HepG2 (cell line): Measurements from ENCODE around the gene CAVIN3. TPM values are rescaled to one million over a fixed set of nuclear protein-coding genes. Genes with fewer than 3 reads are reported as not detected.

Experiments
- ATF7 ChIP-seq, 2 experiments: fragments of 450-650 bp in 1 of 2; sonication (generic) in 1 of 2; formaldehyde crosslinking in 1 of 2; IDR thresholded peaks; 2 replicates each; pipeline versions ENCODE4 v1.4.0 to v1.6.1; 2016 to 2020; ENCODE audit warnings: antibody characterized with exemption in 1 of 2, mild to moderate bottlenecking in 1 of 2, missing genetic modification reagents in 1 of 2
- FUBP1 ChIP-seq: sonication (generic); formaldehyde crosslinking; IDR thresholded peaks from 2 replicates; pipeline ENCODE4 v1.5.1; 2020; ENCODE audit warnings: missing genetic modification reagents, mild to moderate bottlenecking, borderline replicate concordance
- GABPA ChIP-seq, 2 experiments: IDR thresholded peaks; 2 replicates each; pipeline ENCODE4 v1.6.1; 2011 to 2016; ENCODE audit warnings: low read depth in 2 of 2, low read length in 1 of 2, missing biosample characterization in 1 of 2, missing genetic modification characterization in 1 of 2
- JUN ChIP-seq: sonication (generic); formaldehyde crosslinking; IDR thresholded peaks from 2 replicates; pipeline ENCODE4 v1.4.0; 2020; ENCODE audit warnings: mild to moderate bottlenecking, missing genetic modification reagents
- KLF6 ChIP-seq: IDR thresholded peaks from 2 replicates; pipeline ENCODE4 v1.8.0; 2016; ENCODE audit warnings: missing biosample characterization, missing genetic modification reagents
- MLLT10 ChIP-seq: sonication (generic); formaldehyde crosslinking; IDR thresholded peaks from 2 replicates; pipeline ENCODE4 v1.4.0; 2020; ENCODE audit warnings: missing genetic modification reagents
- MLX ChIP-seq: IDR thresholded peaks from 2 replicates; pipeline ENCODE4 v1.6.1; 2016
- POLR2AphosphoS5 ChIP-seq: IDR thresholded peaks from 2 replicates; pipeline ENCODE4 v1.6.1; 2012; ENCODE audit warnings: low read depth, low read length
- POLR2G ChIP-seq: fragments of 200-400 bp; formaldehyde crosslinking; IDR thresholded peaks from 2 replicates; pipeline ENCODE4 v1.6.1; 2018; ENCODE audit warnings: mild to moderate bottlenecking, low read depth, low read length, moderate library complexity
- RELA ChIP-seq: sonication (generic); formaldehyde crosslinking; IDR thresholded peaks from 2 replicates; pipeline ENCODE4 v1.4.0; 2020; ENCODE audit warnings: missing genetic modification reagents
- SIN3A ChIP-seq: IDR thresholded peaks from 2 replicates; pipeline ENCODE4 v1.6.1; 2011; ENCODE audit warnings: low read depth, mild to moderate bottlenecking, control low read depth, low read length, borderline replicate concordance
- SP5 ChIP-seq: IDR thresholded peaks from 2 replicates; pipeline ENCODE4 v1.6.1; 2016; ENCODE audit warnings: low read depth, borderline replicate concordance
- TBX2 ChIP-seq: sonication (generic); formaldehyde crosslinking; IDR thresholded peaks from 2 replicates; pipeline ENCODE4 v1.5.0; 2020; ENCODE audit warnings: missing genetic modification reagents, mild to moderate bottlenecking, borderline replicate concordance
- THAP9 ChIP-seq: sonication (generic); formaldehyde crosslinking; IDR thresholded peaks from 2 replicates; pipeline ENCODE4; 2020; ENCODE audit warnings: missing genetic modification reagents, mild to moderate bottlenecking, borderline replicate concordance
- ZBTB26 ChIP-seq: IDR thresholded peaks from 2 replicates; pipeline ENCODE4 v1.6.1; 2016; ENCODE audit warnings: missing compliant biosample characterization, missing genetic modification reagents, borderline replicate concordance
- ZBTB33 ChIP-seq: sonication (generic); formaldehyde crosslinking; IDR thresholded peaks from 2 replicates; pipeline ENCODE4 v1.4.0; 2020; ENCODE audit warnings: missing genetic modification reagents
- ZEB1 ChIP-seq: IDR thresholded peaks from 2 replicates; pipeline ENCODE4 v1.6.1; 2012; ENCODE audit warnings: mild to moderate bottlenecking, low read depth, inconsistent platforms; ENCODE audit not compliant: insufficient replicate concordance
- ZFP36L1 ChIP-seq: sonication (generic); formaldehyde crosslinking; IDR thresholded peaks from 2 replicates; pipeline ENCODE4 v1.8.0; 2022; ENCODE audit warnings: mild to moderate bottlenecking, missing genetic modification reagents, moderate library complexity
- ZNF547 ChIP-seq: sonication (generic); formaldehyde crosslinking; IDR thresholded peaks from 2 replicates; pipeline ENCODE4 v1.5.1; 2020; ENCODE audit warnings: mild to moderate bottlenecking, missing genetic modification reagents
- ZNF615 ChIP-seq: sonication (generic); formaldehyde crosslinking; IDR thresholded peaks from 2 replicates; pipeline ENCODE4 v1.5.0; 2020; ENCODE audit warnings: mild to moderate bottlenecking, missing genetic modification reagents, borderline replicate concordance
- ZNF772 ChIP-seq: sonication (generic); formaldehyde crosslinking; IDR thresholded peaks from 2 replicates; pipeline ENCODE4 v1.5.0; 2020; ENCODE audit warnings: mild to moderate bottlenecking, missing genetic modification reagents
- polyA plus RNA-seq, 8 experiments: library from polyadenylated mRNA; depleted of rRNA in 3 of 8; stranded (reverse) in 7 of 8; unstranded in 1 of 8; fragments of >200 nt; fragmentation: Illumina TruSeq in 4 of 8; extraction: Trizol in 4 of 8; gene quantifications; 2 replicates each; pipeline versions ENCODE4 v1.2.1 to v1.2.3, GENCODE V29; 2011 to 2016; ENCODE audit warnings: low read depth in 4 of 8, missing spikeins in 1 of 8, mixed read lengths in 1 of 8; ENCODE audit not compliant: insufficient read depth in 1 of 8
- total RNA-seq, 5 experiments: library from RNA; depleted of rRNA; stranded (reverse); fragments of >200 nt; fragmentation: Illumina TruSeq; extraction: Trizol; gene quantifications; 2 replicates each; pipeline ENCODE4 v1.2.3, GENCODE V29; 2016; ENCODE audit warnings: low read depth in 1 of 5

The CAVIN3 gene
- total and polyA plus RNA-seq, 2 of the 13 experiments (the other 11 are each of a cell fraction or from before 2014, with no cell fraction given): not detected

- TF ChIP-seq SIN3A (no peak), ATF7 (IDR thresholded peaks at IDR 0.05) (no peak), ATF7 (CRISPR knock-in tag; IDR thresholded peaks at IDR 0.05) (no peak), FUBP1 (CRISPR knock-in tag) (no peak), ZBTB26 (CRISPR knock-in tag) (no peak), POLR2AphosphoS5 (no peak), TBX2 (CRISPR knock-in tag) (peak; percentile 98), GABPA (IDR thresholded peaks at IDR 0.05; ENCODE audit: low read depth, low read length) (no peak), GABPA (CRISPR knock-in tag; IDR thresholded peaks at IDR 0.05; ENCODE audit: low read depth) (no peak), ZEB1 (peak; percentile 95), THAP9 (CRISPR knock-in tag) (no peak), ZFP36L1 (CRISPR knock-in tag) (no peak), MLLT10 (CRISPR knock-in tag) (no peak), POLR2G (no peak), MLX (no peak), KLF6 (no peak), ZBTB33 (no peak), SP5 (no peak), RELA (CRISPR knock-in tag) (no peak), ZNF547 (CRISPR knock-in tag) (no peak), ZNF772 (CRISPR knock-in tag) (no peak), JUN (no peak), ZNF615 (CRISPR knock-in tag) (no peak)
Observed at GRCh38 chr11:6353367-6353987, 33.2 kb upstream of the CAVIN3 start (continued).
